Measurements from ENCODE around the gene ATF3.
"Not testable (repeated sequence)": the region's sequence is repeated elsewhere in the genome, so short reads cannot be mapped to it uniquely, and the experiment has no call there.

ATF3 gene

GRCh38 chr1:212628046-212628445 is 19.5 kb downstream of the ATF3 start:
- DNase-seq (ENCODE audit: low read depth) = no peak

GRCh38 chr1:212628813-212629415 is 20.4 kb downstream of the ATF3 start:
- DNase-seq (ENCODE audit: low read depth) = no peak

GRCh38 chr1:212629450-212630157 is 21.0 kb downstream of the ATF3 start:
- DNase-seq (ENCODE audit: low read depth) = no peak

GRCh38 chr1:212630158-212630900 is 21.8 kb downstream of the ATF3 start:
- DNase-seq (ENCODE audit: low read depth) = peak; percentile 56

- DNase-seq (ENCODE audit: low read depth) = no peak
These were observed 24.6 kb downstream of the ATF3 start for GRCh38 chr1:212633161-212633560.

- no peak for DNase-seq (ENCODE audit: low read depth)
These were observed 25.7 kb downstream of the ATF3 start for GRCh38 chr1:212634252-212634651.

GRCh38 chr1:212635141-212635631 is 26.6 kb downstream of the ATF3 start:
- DNase-seq (ENCODE audit: low read depth) = no peak

GRCh38 chr1:212637902-212638301 is 29.3 kb downstream of the ATF3 start:
- no peak for DNase-seq (ENCODE audit: low read depth)

- no peak for DNase-seq (ENCODE audit: low read depth)
These were observed 30.1 kb downstream of the ATF3 start for GRCh38 chr1:212638492-212639151.

- DNase-seq (ENCODE audit: low read depth) = not testable (repeated sequence)
These were observed 31.0 kb downstream of the ATF3 start for GRCh38 chr1:212639524-212639923.

GRCh38 chr1:212640223-212640878 is 31.8 kb downstream of the ATF3 start:
- DNase-seq (ENCODE audit: low read depth) = no peak

- DNase-seq (ENCODE audit: low read depth) = no peak
These were observed 33.4 kb downstream of the ATF3 start for GRCh38 chr1:212641956-212642355.

- no peak for DNase-seq (ENCODE audit: low read depth)
These were observed 35.3 kb downstream of the ATF3 start for GRCh38 chr1:212643877-212644276.

- no peak for DNase-seq (ENCODE audit: low read depth)
These were observed 36.4 kb downstream of the ATF3 start for GRCh38 chr1:212644866-212645545.

- DNase-seq (ENCODE audit: low read depth) = no peak
These were observed 37.3 kb downstream of the ATF3 start for GRCh38 chr1:212645546-212646543.

- DNase-seq (ENCODE audit: low read depth) = no peak
These were observed 38.0 kb downstream of the ATF3 start for GRCh38 chr1:212646588-212646987.

GRCh38 chr1:212647004-212647403 is 38.4 kb downstream of the ATF3 start:
- no peak for DNase-seq (ENCODE audit: low read depth)

- no peak for DNase-seq (ENCODE audit: low read depth)
These were observed 39.9 kb downstream of the ATF3 start for GRCh38 chr1:212648431-212648830.

GRCh38 chr1:212649020-212649419 is 40.5 kb downstream of the ATF3 start:
- DNase-seq (ENCODE audit: low read depth) = no peak

- DNase-seq (ENCODE audit: low read depth) = no peak
These were observed 41.7 kb downstream of the ATF3 start for GRCh38 chr1:212650228-212650627.

Data from activated T-cell treated with anti-CD3 and anti-CD28 coated beads for 24 hours (primary cell).